Mesodermal cell (in vitro differentiated cells): ENCODE results near the gene SRSF4.
"Not testable (repeated sequence)": the region's sequence is repeated elsewhere in the genome, so short reads cannot be mapped to it uniquely, and the experiment has no call there.

ENCODE experiments used
- H3K27ac ChIP-seq: 2 replicates; pipeline ENCODE4 v1.7.0; 2013; ENCODE audit warnings: mild to moderate bottlenecking, low read depth, low read length, moderate library complexity; ENCODE audit not compliant: severe bottlenecking
- H3K36me3 ChIP-seq: 2 replicates; pipeline ENCODE4 v1.7.1; 2013; ENCODE audit warnings: mild to moderate bottlenecking, low read length, moderate library complexity; ENCODE audit not compliant: control insufficient read depth, insufficient read depth
- H3K4me1 ChIP-seq: one replicate; pipeline ENCODE4 v1.7.1; 2013; ENCODE audit warnings: mild to moderate bottlenecking, low read length; ENCODE audit not compliant: insufficient read depth, control insufficient read depth, poor library complexity, severe bottlenecking
- H3K4me3 ChIP-seq: 2 replicates; pipeline ENCODE4 v1.7.0; 2013; ENCODE audit warnings: low read length, control low read depth, mild to moderate bottlenecking; ENCODE audit not compliant: insufficient read depth, poor library complexity, severe bottlenecking; ENCODE audit errors: extremely low read depth
- H3K9me3 ChIP-seq: 2 replicates; pipeline ENCODE4 v1.7.1; 2013; ENCODE audit warnings: mild to moderate bottlenecking, low read length, moderate library complexity; ENCODE audit not compliant: control insufficient read depth
- WGBS, 2 experiments: methylation state at CpG; one replicate each; pipeline ENCODE4 v1.1.5; 2013; ENCODE audit warnings: missing lambda C conversion rate in 2 of 2; ENCODE audit not compliant: insufficient coverage in 2 of 2; 5-methylcytosine and 5-hydroxymethylcytosine counted together

SRSF4 gene

DNA sequence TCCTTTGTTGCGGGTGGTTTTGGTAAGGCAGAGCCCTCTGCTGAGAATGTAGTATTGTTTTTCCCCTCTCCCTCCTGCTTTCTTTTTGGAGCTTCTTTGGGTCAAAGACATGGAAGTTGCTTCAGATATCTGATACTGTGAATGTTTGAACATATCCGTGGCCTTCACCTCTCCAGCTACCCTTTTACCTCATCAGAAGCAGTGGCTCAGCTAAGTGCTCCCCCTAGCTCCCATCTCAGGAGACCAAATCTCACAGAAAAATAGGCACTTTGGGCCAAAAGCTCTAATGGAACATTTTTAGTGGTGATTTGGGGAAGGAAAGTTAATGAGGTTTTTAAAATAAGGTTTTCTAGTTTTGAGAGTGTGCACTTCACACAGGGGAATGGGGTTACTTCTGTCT, 64.3 kb downstream of the SRSF4 start:
- Histone ChIP-seq H3K27ac (no peak overlapping the region), H3K36me3 (peaks cover 39% of the 10 kb centered on the region), H3K4me3 (no peak overlapping the region), H3K4me1 (peaks cover 11% of the 10 kb centered on the region), H3K9me3 (no peaks in the 10 kb centered on the region)
- 100% methylated on average over 1 of the region's 2 CpGs; no CpG with 5 or more reads in 1 of the 2 experiments for WGBS, 2 experiments

DNA sequence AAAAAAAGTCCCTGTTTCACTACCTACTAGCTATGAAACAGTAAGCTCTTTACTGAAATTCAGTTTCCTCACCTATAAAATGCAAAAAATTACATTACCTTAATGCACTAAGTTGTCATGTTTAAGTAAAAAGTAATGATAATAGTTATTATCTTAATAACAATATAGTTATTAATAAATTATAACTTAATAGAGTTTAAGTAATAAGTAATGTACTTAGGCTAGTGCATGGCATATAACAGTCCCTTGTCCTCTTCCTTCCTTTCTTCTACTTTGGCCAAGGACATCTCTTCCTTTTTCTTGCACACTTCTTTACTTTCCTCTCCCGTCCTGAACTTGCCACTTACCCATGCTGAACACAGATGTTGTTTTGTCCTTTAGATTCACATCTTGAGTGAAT, 67.0 kb downstream of the SRSF4 start:
- Histone ChIP-seq H3K4me1 (no peaks in the 10 kb centered on the region), H3K27ac (no peak overlapping the region), H3K36me3 (peaks cover 28% of the 10 kb centered on the region), H3K4me3 (no peak overlapping the region), H3K9me3 (no peaks in the 10 kb centered on the region)
- WGBS, 2 experiments = no CpG with 5 or more reads among the region's 1 CpG

DNA sequence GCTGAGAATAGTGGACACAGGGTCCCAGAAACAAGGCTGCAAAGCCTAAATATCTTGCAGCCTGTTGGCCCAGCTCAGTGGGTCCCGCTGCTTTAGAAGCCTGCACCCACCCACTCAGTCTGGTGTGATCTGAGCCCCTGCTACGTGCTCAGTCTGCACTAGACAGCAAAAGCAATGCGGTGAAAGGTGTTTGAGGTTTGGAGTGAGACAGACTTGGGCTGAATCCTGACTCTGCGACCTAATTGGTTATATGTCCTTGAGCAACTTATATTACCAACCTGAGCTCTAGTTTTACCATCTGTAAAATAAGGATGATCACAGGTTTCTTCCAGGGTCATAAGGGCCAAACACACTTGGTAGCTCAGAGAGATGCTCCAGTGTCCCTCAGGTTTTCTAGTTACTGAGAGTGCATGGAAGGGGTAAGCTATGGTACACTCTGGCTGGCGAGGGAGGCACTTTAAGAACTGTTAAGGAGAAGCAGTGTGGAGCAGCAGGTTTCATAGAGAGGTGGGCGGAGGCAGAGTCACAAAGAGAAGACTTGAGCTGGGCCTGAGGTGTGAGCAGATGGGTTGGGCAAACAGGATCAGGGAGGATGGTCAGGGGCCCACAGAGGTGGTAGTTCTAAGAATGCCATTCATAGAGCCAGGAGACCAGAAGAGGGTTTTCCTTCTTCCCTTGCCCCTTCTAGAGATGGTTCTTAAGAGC, 68.1 kb downstream of the SRSF4 start:
- peaks cover 17% of the 10 kb centered on the region for H3K36me3 ChIP-seq

DNA sequence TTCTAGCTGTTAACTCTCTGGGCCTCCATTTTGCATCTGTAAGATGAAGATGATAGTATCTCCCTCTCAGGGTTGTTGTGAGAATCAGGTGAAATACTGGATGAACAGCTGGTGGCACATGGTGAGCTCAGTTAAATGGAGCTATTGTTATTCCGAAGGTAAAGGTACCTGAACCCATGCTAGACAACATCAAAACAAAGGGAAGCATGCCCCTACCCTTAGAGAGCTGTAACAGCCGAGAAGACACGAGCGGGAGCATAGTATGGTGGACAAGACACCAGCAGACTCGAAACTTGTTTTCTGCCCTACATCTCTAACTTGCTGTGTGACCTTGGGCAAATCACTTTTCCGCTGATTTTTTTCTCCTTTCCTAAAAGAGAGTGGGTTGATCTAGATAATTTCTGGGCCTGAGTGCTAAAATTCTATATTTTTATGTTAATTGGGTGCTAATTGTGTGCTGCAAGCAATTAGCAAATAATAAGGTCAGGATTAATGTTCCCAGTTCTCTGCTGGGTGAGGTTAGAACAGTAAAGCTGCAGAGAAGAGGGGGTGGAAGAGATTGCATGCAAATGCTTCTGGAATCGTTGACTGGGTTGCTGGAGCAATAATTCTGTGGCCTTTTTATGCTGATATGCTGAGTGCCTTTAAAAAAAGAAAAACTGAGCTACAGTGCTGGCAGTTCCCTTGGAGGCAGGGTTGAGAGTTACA, 68.8 kb downstream of the SRSF4 start:
- H3K4me3 ChIP-seq = no peak overlapping the region
- H3K9me3 ChIP-seq = no peaks in the 10 kb centered on the region
- no peaks in the 10 kb centered on the region for H3K4me1 ChIP-seq
- peaks cover 12% of the 10 kb centered on the region for H3K36me3 ChIP-seq
- WGBS, 2 experiments = 87 to 90% methylated on average over 4 to 5 of the region's 7 CpGs
- H3K27ac ChIP-seq = no peak overlapping the region

More for the DNA sequence above, 68.1 kb downstream of the SRSF4 start:
- Histone ChIP-seq H3K27ac (no peak overlapping the region), H3K4me3 (no peak overlapping the region), H3K9me3 (no peaks in the 10 kb centered on the region), H3K4me1 (no peaks in the 10 kb centered on the region)
- 81 to 89% methylated on average over 3 to 5 of the region's 6 CpGs for WGBS, 2 experiments

DNA sequence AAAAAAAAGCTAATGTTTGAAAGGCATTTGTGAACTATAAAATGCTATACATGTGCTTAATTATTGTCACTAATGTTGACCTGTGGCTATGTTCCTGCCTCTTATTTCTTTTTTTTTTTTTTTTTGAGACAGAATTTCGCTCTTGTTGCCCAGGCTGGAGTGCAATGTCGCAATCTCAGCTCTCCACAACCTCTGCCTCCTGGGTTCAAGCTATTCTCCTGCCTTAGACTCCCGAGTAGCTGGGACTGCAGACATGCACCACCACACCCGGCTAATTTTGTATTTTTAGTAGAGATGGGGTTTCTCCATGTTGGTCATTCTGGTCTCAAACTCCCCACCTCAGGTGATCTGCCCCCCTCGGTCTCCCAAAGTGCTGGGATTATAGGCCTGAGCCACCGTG, 73.7 kb downstream of the SRSF4 start:
- H3K9me3 ChIP-seq, H3K4me3 ChIP-seq, H3K27ac ChIP-seq, H3K36me3 ChIP-seq, H3K4me1 ChIP-seq: not testable (repeated sequence)
- WGBS, 2 experiments = 100% methylated on average over 1 to 2 of the region's 6 CpGs

DNA sequence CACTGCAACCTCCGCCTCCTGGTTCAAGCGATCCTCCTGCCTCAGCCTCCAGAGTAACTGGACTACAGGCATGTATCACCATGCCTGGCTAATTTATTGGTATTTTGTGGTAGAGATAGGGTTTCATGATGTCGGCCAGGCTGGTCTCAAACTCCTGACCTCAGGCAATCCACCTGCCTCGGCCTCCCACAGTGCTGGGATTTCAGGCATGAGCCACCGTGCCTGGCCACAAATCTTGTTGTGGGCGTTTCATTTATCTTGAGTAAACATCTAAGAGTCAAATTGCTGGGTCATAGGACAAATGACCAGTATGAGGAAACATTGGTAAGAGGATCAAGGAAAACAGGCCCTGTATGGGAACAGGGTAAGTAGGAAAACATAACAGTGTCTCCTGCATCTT, 75.9 kb downstream of the SRSF4 start:
- Histone ChIP-seq H3K36me3 (no peaks in the 10 kb centered on the region), H3K9me3 (no peaks in the 10 kb centered on the region), H3K4me3 (no peak overlapping the region), H3K27ac (no peak overlapping the region), H3K4me1 (no peaks in the 10 kb centered on the region)
- WGBS, 2 experiments = 88 to 96% methylated on average over 6 of the region's 6 CpGs

DNA sequence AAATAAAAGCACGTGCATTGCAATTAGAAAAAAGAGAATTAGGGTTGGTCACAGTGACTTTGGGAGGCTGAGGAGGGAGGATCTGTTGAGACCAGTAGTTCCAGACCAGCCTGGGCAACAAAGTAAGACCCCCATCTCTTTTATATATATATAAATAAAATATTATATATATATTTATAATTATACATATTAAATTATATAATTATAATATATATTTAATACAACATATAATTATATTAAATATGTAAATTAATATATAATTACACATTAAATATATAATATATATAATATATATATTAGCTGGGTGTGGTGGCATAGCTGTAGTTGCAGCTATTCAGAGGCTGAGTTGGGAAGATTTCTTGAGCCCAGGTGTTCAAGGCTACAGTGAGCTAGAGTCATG, 81.2 kb downstream of the SRSF4 start:
- Histone ChIP-seq H3K9me3 (no peaks in the 10 kb centered on the region), H3K4me1 (no peaks in the 10 kb centered on the region), H3K27ac (no peak overlapping the region), H3K4me3 (no peak overlapping the region), H3K36me3 (peaks cover 9% of the 10 kb centered on the region)
- WGBS, 2 experiments = no CpG with 5 or more reads among the region's 1 CpG

DNA sequence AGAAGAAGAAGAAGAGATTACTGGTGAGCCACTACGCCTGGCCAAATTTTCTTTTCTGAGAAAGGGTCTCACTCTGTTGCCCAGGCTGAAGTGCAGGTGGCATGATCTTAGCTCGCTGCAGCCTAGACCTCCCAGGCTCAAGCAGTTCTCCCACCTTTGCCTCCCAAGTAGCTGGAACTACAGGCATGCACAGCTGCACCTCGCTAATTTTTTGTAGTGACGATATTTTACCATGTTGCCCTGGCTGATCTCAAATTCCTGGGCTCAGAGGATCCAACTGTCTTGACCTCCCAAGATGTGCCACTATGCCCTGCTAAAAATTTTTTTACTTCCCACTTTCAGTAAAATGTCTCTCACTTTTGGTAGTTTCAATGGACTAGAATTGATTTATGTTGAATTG, 82.4 kb downstream of the SRSF4 start:
- H3K36me3 ChIP-seq = peaks cover 9% of the 10 kb centered on the region
- no peaks in the 10 kb centered on the region for H3K4me1 ChIP-seq
- no peaks in the 10 kb centered on the region for H3K9me3 ChIP-seq
- 98 to 100% methylated on average over 3 to 4 of the region's 4 CpGs for WGBS, 2 experiments
- no peak overlapping the region for H3K4me3 ChIP-seq
- no peak overlapping the region for H3K27ac ChIP-seq
